COLO829 (cell line): ENCODE results near the gene PHF19.

Source experiments
- DNase-seq: peaks from one replicate; pipeline ENCODE4 v3.0.0; 2012; ENCODE audit warnings: low spot score

Gene PHF19

GRCh38 chr9:120876842-120877240 lies at the start of gene PHF19:
Gene PHF19 (minus strand): TSS chr9:120877188. CDS start chr9:120874741, 2,447 bp downstream.
- DNase-seq, result peak; percentile 42

- DNase-seq, result no peak
Measured at GRCh38 chr9:120926397-120926928, 49.5 kb upstream of the PHF19 start, which contains the start of gene TRAF1. Gene TRAF1 (minus strand): TSS chr9:120926796. CDS start chr9:120926075, 721 bp downstream.

DNA sequence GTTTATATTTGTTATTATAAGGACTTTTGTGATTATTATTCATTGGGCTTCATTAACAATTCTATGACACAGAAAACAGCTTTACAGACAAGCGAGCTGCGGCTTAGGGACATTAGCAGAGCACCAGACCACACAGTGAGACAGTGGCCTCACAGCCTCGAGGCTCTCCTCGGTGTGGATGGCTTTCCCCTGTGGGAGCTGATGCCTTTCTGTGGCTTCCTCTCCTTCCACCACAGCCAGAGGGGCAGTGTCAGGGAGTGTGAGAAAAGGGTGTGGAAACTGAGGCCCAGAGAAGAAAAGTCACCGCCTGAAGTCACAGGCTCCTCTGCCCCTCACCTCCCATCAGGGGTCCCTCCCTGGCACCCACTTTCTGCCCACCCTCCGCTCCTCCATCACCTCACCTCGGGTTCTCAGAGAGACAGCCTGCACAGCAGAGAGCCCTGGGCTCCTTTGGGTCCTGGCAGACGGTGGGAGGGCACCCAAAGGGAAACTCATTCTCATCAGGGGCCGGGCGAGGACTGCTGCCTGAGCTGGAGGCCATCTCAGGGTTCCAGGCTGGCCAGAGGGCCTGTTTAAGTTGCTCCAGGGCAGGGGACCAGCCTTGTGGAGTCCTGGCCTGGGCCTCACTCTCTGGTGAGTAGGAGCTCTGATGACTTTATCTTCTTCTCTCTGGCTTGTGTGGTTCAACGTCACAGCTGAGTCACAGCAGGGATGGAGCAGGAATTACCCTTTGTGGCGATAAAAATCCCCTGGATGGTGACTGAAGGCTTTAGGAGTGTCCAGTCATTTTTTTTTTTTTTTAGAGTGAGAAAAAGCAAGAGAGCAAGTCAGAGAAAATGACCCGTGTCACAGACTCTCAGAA lies 48.8 kb upstream of the PHF19 start:
- no peak for DNase-seq

DNA sequence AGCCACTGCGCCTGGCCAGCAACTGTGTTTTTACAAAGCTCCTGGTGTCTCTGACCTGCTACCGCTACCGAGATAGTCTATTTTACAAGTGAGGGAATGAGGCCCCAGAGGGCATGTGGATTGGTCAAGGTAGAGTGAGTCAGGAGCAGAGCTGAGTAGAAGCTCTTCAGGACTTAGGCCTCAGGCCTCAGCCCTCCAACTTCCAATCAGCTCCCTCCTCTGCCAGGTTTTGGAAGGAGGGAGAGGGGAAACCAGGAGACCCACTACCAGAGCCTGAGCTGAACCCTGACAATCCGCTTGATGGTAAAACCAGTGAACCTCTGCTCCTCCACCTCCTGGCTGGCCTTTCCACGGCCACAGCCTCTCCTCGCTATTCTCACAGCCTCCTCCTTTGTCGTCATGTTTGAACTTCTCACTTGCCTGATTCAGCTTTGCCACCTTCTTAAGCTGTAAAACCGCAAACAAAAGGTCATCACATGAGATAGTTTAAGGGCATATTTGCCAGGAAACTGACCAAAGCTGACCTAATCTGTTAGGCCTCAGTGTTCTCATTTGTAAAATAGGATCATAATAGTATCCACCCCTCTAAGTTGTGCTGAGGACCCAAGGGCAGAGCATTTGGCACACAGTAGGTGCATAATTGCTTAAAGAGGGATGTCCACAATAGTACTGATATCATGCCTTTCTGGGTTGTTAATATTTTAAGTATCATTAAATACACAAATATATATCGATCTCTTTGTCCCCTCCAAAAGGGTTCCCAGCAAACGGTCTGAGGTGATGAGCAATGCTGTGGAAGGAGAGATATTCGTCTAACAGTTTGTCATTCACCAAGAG lies 47.9 kb upstream of the PHF19 start:
- DNase-seq, result no peak

DNA sequence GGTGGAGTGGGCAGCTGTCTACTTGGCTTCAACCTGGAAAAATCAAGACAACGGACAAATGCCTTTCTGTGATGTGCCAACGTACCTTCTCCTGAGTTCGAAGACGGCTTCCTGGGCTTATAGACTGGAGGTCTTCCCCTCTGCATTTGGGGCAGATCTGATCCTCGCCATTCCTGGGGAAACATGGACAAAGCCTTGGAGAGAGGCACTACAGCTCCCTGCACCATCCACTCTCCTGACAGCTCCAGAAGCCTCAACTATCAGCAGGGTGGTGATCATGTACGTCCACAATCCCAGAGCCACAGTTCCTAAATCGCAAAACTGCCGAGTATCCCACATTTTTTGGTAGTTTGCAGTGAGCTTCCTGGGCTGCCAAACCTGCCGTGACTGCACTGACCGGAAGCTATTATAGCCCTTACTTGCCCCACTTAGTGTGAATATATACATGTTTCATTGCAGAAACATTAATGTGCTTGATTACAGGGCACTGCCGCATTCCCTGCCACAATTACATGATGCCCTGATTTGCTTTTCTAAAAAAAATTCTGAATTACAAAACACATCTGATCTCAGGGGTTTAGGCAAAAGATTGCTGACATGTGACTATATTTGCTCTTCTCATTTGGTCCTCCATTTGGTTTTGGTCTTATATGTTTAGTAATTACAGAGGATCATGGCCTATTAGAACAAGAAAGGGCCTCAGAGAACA lies 46.8 kb upstream of the PHF19 start:
- no peak for DNase-seq

- DNase-seq, result no peak
Measured at GRCh38 chr9:120922404-120923195, 45.6 kb upstream of the PHF19 start.

DNA sequence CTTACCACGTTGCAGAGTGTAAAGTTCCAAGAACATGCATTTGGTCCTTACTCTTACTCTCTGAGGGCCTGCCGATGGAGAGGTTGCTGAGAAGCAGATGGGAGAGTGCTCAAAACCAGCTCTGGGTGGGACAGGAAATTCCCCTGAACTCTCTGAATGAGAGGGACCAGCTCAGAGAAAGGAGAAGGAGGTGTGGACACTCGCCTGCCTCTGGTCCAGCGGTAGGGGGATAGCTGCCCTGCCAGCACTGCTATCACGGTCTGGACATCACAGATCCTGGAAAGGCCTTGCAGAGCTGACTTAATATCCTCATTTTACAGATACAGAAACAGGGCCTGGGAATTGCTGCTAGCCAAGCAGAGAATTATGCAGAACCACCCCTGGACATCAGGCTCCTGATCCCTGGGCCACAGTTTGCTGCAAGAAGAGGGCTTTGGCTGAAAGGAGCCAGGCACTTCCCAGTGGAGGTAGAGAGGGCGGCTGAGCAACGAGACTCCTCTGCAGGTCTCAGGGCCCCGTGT lies 44.7 kb upstream of the PHF19 start:
- DNase-seq, result no peak

- DNase-seq, result no peak
Measured at GRCh38 chr9:120920806-120921178, 43.8 kb upstream of the PHF19 start.

DNA sequence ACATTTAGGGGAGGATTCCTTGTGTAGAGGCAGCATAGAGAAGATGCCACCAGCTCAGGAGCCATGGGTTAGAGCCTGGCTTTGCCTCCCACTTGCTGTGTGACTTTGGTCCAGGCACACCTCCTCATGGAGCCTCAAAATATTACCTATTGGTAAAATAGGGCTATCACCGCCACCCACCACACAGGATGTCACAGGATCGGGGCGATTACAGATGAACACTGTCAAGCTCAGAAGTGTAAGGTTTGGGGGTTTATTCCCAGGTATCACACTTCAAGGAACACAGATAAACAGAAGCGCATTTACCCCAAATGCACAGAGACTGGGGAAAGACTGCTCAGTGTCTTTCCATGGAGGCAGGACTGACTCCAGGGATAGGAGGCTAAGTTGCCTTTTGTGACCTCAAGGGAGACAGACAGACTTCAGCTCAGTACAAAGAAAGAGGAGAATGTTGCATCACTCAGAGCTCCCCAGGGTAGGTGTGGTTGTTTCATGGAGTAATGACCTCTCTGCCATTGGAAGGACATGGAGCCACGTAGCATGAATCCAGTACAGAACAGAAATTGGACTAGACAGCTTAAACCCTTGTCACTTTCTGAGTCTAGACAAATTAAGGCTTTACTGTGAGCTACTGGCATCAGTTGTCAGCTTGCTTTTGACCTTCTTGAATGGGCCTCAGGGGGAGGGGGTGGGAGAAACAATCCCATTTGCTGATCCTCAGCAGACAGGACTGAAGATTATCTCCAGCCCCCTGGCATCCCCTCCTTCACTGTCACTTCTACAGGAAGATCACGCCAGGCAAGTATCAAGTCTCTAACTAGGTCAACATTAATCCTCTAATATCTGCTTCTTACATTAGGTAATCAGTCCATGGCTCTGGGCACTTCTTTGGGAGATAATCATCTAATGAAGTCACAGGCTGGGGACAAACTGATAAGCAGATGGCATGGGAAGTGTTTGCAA lies 43.1 kb upstream of the PHF19 start:
- no peak for DNase-seq

GRCh38 chr9:120918931-120919842 lies 42.2 kb upstream of the PHF19 start:
- DNase-seq, result peak; percentile 68

GRCh38 chr9:120917929-120918762 lies 41.2 kb upstream of the PHF19 start:
- DNase-seq, result no peak

GRCh38 chr9:120916991-120917880 lies 40.2 kb upstream of the PHF19 start:
- DNase-seq, result no peak

GRCh38 chr9:120916588-120916987 lies 39.6 kb upstream of the PHF19 start:
- no peak for DNase-seq

- no peak for DNase-seq
Measured at GRCh38 chr9:120915854-120916470, 39.0 kb upstream of the PHF19 start.

GRCh38 chr9:120914953-120915352 lies 38.0 kb upstream of the PHF19 start:
- no peak for DNase-seq

DNA sequence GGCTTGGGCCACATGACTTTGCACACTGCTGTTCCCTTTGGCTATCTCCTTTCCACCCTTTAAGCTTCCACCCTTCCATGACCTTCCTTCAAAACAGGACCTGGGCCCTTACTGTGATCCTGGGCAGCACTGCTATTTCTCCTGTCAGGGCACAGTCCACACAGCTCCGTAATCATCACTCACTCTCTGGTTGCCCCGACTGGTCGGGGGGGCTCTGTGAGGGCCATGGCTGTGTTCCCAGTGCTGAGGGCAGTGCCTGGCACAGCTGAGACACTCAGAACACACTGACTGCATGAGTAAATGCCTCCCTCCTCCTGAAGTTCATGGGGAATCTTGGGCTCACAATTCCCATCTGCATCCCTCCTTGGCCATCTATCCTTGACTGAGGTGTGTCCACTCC lies 37.4 kb upstream of the PHF19 start:
- DNase-seq, result no peak
